Gastrocnemius medialis (tissue), 4 donors: ENCODE data around the gene SERPINA5. TPM values are rescaled to one million over a fixed set of nuclear protein-coding genes. Genes with fewer than 3 reads are reported as not detected.
"Not testable (repeated sequence)": the region's sequence is repeated elsewhere in the genome, so short reads cannot be mapped to it uniquely, and the experiment has no call there.

Experiments used
- ATAC-seq, 2 donors: fragments of 150-250 bp; one replicate each; pipeline ENCODE4 v1.9.1; 2016
- DNase-seq, 2 donors: peaks; one replicate each; pipeline ENCODE4 v3.0.0-alpha.2; 2019
- H3K27ac ChIP-seq, 4 donors: fragments of 200-600 bp; sonication (generic); 1 replicate in 1 of 4; 2 replicates in 3 of 4; pipeline ENCODE4 v1.5.1; 2016 to 2018; ENCODE audit warnings: mild to moderate bottlenecking in 2 of 4, moderate library complexity in 1 of 4
- H3K27me3 ChIP-seq, 3 donors: fragments of 200-600 bp; sonication (generic) in 2 of 3; 1 replicate in 1 of 3; 2 replicates in 2 of 3; pipeline versions ENCODE4 v1.5.1 to v1.6.0; 2016 to 2019; ENCODE audit warnings: mild to moderate bottlenecking in 1 of 3, moderate library complexity in 1 of 3
- H3K36me3 ChIP-seq, 2 donors: fragments of 200-600 bp; sonication (generic) in 1 of 2; one replicate each; pipeline ENCODE4 v1.5.1; 2017 to 2018
- H3K4me1 ChIP-seq, 2 donors: fragments of 200-600 bp; sonication (generic) in 1 of 2; one replicate each; pipeline ENCODE4 v1.5.1; 2016 to 2017; ENCODE audit warnings: mild to moderate bottlenecking in 2 of 2
- H3K4me3 ChIP-seq, 4 donors: fragments of 200-600 bp; sonication (generic) in 3 of 4; 1 replicate in 1 of 4; 2 replicates in 3 of 4; pipeline ENCODE4 v1.5.1; 2016 to 2019; ENCODE audit warnings: mild to moderate bottlenecking in 2 of 4
- H3K9me3 ChIP-seq, 3 donors: fragments of 200-600 bp; sonication (generic) in 2 of 3; 1 replicate in 1 of 3; 2 replicates in 2 of 3; pipeline ENCODE4 v1.5.1; 2016 to 2019
- CTCF ChIP-seq, 5 experiments: fragments of 450-650 bp in 3 of 5; fragments of 200-600 bp in 2 of 5; sonication (generic) in 2 of 5; IDR thresholded peaks in 4 of 5; conservative IDR thresholded peaks in 1 of 5; 1 replicate in 4 of 5; 2 replicates in 1 of 5; pipeline ENCODE4 v1.5.1; 2016 to 2019; ENCODE audit warnings: antibody characterized with exemption in 5 of 5, mild to moderate bottlenecking in 3 of 5, moderate library complexity in 3 of 5
- POLR2A ChIP-seq, 2 donors: fragments of 450-650 bp; IDR thresholded peaks; one replicate each; pipeline ENCODE4 v1.6.1; 2017; ENCODE audit warnings: antibody characterized with exemption in 2 of 2, mild to moderate bottlenecking in 2 of 2, moderate library complexity in 2 of 2
- in situ Hi-C, 4 donors: fragments of 200-750 bp; cut with MboI; loops; one replicate each; pipeline versions ENCODE4 v1.15.0 to v1.8.0; 2017; ENCODE audit warnings: low sequenced_read_pairs in 4 of 4
- intact Hi-C: fragments of 100-400 bp; cut with DNase I; formaldehyde crosslinking; loops from one replicate; pipeline ENCODE4 v1.15.1; 2023; ENCODE audit warnings: low total_unique reads
- total RNA-seq, 4 donors: library from RNA; depleted of rRNA; stranded (reverse); fragments of >200 nt; gene quantifications; one replicate each; pipeline versions ENCODE4 v1.1.0 to v1.2.3, GENCODE V29; 2016

The SERPINA5 gene
- total RNA-seq, 4 donors from 2014 or later = 1.8 to 63.2 (median 19.8) TPM

GRCh38 chr14:94636744-94637412, 55.7 kb downstream of the SERPINA5 start:
- Histone ChIP-seq H3K4me1 (no peaks in the 10 kb centered on the region), H3K27ac (no peak overlapping the region), H3K4me3 (no peak overlapping the region), H3K9me3 (no peaks in the 10 kb centered on the region), H3K36me3 (no peaks in the 10 kb centered on the region), H3K27me3 (no peaks in the 10 kb centered on the region)
- DNase-seq = no peak
- intact Hi-C loops = no loop called here
- TF ChIP-seq POLR2A (IDR thresholded peaks at IDR 0.05) = no peak
- peak in 1 of 5 experiments; percentile 9 for TF ChIP-seq CTCF (IDR thresholded peaks at IDR 0.05 in 4 of 5, conservative IDR thresholded peaks at IDR 0.05 in 1 of 5)
- in situ Hi-C loops = no loop called here
- no peak for ATAC-seq

GRCh38 chr14:94637814-94638213, 56.6 kb downstream of the SERPINA5 start:
- H3K4me3 ChIP-seq, H3K27me3 ChIP-seq, H3K9me3 ChIP-seq, DNase-seq, H3K27ac ChIP-seq, H3K36me3 ChIP-seq, ATAC-seq, H3K4me1 ChIP-seq, in situ Hi-C loops, intact Hi-C loops: not testable (repeated sequence)

GRCh38 chr14:94638339-94638738, 57.1 kb downstream of the SERPINA5 start:
- intact Hi-C loops (no loop called here), in situ Hi-C loops (no loop called here)
- Histone ChIP-seq H3K27ac (no peak overlapping the region), H3K36me3 (no peaks in the 10 kb centered on the region), H3K4me3 (no peak overlapping the region), H3K9me3 (no peaks in the 10 kb centered on the region), H3K4me1 (no peaks in the 10 kb centered on the region), H3K27me3 (no peaks in the 10 kb centered on the region)
- no peak for ATAC-seq
- DNase-seq = no peak
- TF ChIP-seq CTCF (IDR thresholded peaks at IDR 0.05 in 4 of 5, conservative IDR thresholded peaks at IDR 0.05 in 1 of 5) (no peak), POLR2A (IDR thresholded peaks at IDR 0.05) (no peak)

- in situ Hi-C loops = no loop called here
- DNase-seq = no peak
Measured at GRCh38 chr14:94638961-94639817, 58.0 kb downstream of the SERPINA5 start.

More at GRCh38 chr14:94638961-94639817, 58.0 kb downstream of the SERPINA5 start:
- Histone ChIP-seq H3K4me3 (no peak overlapping the region), H3K27ac (no peak overlapping the region), H3K9me3 (no peaks in the 10 kb centered on the region), H3K4me1 (no peaks in the 10 kb centered on the region), H3K36me3 (no peaks in the 10 kb centered on the region), H3K27me3 (no peaks in the 10 kb centered on the region)
- ATAC-seq = no peak
- intact Hi-C loops = no loop called here
- TF ChIP-seq POLR2A (IDR thresholded peaks at IDR 0.05) (no peak), CTCF (IDR thresholded peaks at IDR 0.05 in 4 of 5, conservative IDR thresholded peaks at IDR 0.05 in 1 of 5) (no peak)
